ENCODE measurements around the gene ZNF566. TPM values are rescaled to one million over a fixed set of nuclear protein-coding genes. Genes with fewer than 3 reads are reported as not detected.

ZNF566 gene
- total and polyA plus RNA-seq, 2 donors (not counting 1 experiment from before 2014, with no cell fraction given), result 9.1 to 26.6 TPM

- Histone ChIP-seq H3K36me3 (replicated peaks in 1 of 2; ENCODE audit: control extremely low read depth in 1 of 2, control insufficient read depth in 1 of 2, extremely low read depth in 1 of 2, insufficient read depth in 2 of 2, low read length in 1 of 2) (peaks cover 2 to 17% of the 10 kb centered on the region in 2 experiments), H3K4me2 (replicated peaks; ENCODE audit: low read depth, low read length, poor library complexity, severe bottlenecking) (peak overlapping the region; percentile 87), H4K20me1 (ENCODE audit: control insufficient read depth, insufficient read depth, low read length, poor library complexity, severe bottlenecking) (no peaks in the 10 kb centered on the region), H3K79me2 (ENCODE audit: control insufficient read depth, insufficient read depth, low read length) (peaks cover 57% of the 10 kb centered on the region), H3K4me3 (ENCODE audit: control extremely low read depth in 1 of 5, extremely low read depth in 1 of 5, insufficient read depth in 1 of 5, low read depth in 2 of 5, low read length in 4 of 5) (no peak overlapping the region), H3K27me3 (replicated peaks in 1 of 4; ENCODE audit: control extremely low read depth in 1 of 4, control insufficient read depth in 3 of 4, insufficient read depth in 4 of 4, low read length in 3 of 4) (no peaks in the 10 kb centered on the region), H2AFZ (ENCODE audit: insufficient read depth, low read depth, low read length, poor library complexity, severe bottlenecking) (no peak overlapping the region), H3K4me1 (ENCODE audit: control insufficient read depth in 2 of 2, insufficient read depth in 2 of 2, low read length in 2 of 2) (peaks cover 16 to 19% of the 10 kb centered on the region in 2 donors), H3K27ac (ENCODE audit: low read length in 2 of 2) (no peak overlapping the region), H3K9ac (ENCODE audit: low read length) (no peak overlapping the region), H3K9me3 (ENCODE audit: control extremely low read depth in 1 of 3, control insufficient read depth in 2 of 3, insufficient read depth in 1 of 3, low read length in 2 of 3) (peaks cover 9 to 37% (median 18%) of the 10 kb centered on the region in 3 donors)
- H3K27me3 Mint-ChIP-seq, result no peaks in the 10 kb centered on the region
- POLR2A ChIA-PET, result no interaction called here
- CTCF ChIA-PET, result no interaction called here
- peak overlapping the region; percentile 0 for H3K27ac Mint-ChIP-seq
- no peak for DNase-seq
- peaks cover 12% of the 10 kb centered on the region for H3K9me3 Mint-ChIP-seq (ENCODE audit: insufficient read depth)
- H3K4me1 Mint-ChIP-seq, result peaks cover 22% of the 10 kb centered on the region
- TF ChIP-seq EZH2 (IDR thresholded peaks at IDR 0.05; ENCODE audit: borderline replicate concordance, insufficient read depth, low read depth, low read length, poor library complexity, severe bottlenecking) (no peak), CTCF (IDR thresholded peaks at IDR 0.05) (no peak)
- ATAC-seq (ENCODE audit: low read depth), result no peak
- intact Hi-C loops (cut with micrococcal nuclease), result loop anchor here (10.0 kb wide), 1 partner anchor 138 kb away; the partner anchor contains the start of gene ZNF461
- no CpG with 5 or more reads among the region's 5 CpGs for WGBS (ENCODE audit: insufficient coverage)
- H3K4me3 Mint-ChIP-seq, result peak overlapping the region; percentile 63
These were observed 37.2 kb upstream of the ZNF566 start for GRCh38 chr19:36526581-36526980.

GRCh38 chr19:36524617-36525016, 35.3 kb upstream of the ZNF566 start:
- Histone ChIP-seq H4K20me1 (ENCODE audit: control insufficient read depth, insufficient read depth, low read length, poor library complexity, severe bottlenecking) (no peaks in the 10 kb centered on the region), H3K79me2 (ENCODE audit: control insufficient read depth, insufficient read depth, low read length) (peaks cover 73% of the 10 kb centered on the region), H3K4me1 (ENCODE audit: control insufficient read depth in 2 of 2, insufficient read depth in 2 of 2, low read length in 2 of 2) (peaks cover 16 to 19% of the 10 kb centered on the region in 2 donors), H2AFZ (ENCODE audit: insufficient read depth, low read depth, low read length, poor library complexity, severe bottlenecking) (no peak overlapping the region), H3K9me3 (ENCODE audit: control extremely low read depth in 1 of 3, control insufficient read depth in 2 of 3, insufficient read depth in 1 of 3, low read length in 2 of 3) (peaks cover 9 to 45% (median 26%) of the 10 kb centered on the region in 3 donors), H3K27me3 (replicated peaks in 1 of 4; ENCODE audit: control extremely low read depth in 1 of 4, control insufficient read depth in 3 of 4, insufficient read depth in 4 of 4, low read length in 3 of 4) (no peaks in the 10 kb centered on the region), H3K27ac (ENCODE audit: low read length in 2 of 2) (no peak overlapping the region), H3K4me2 (replicated peaks; ENCODE audit: low read depth, low read length, poor library complexity, severe bottlenecking) (no peak overlapping the region), H3K4me3 (ENCODE audit: control extremely low read depth in 1 of 5, extremely low read depth in 1 of 5, insufficient read depth in 1 of 5, low read depth in 2 of 5, low read length in 4 of 5) (no peak overlapping the region), H3K36me3 (replicated peaks in 1 of 2; ENCODE audit: control extremely low read depth in 1 of 2, control insufficient read depth in 1 of 2, extremely low read depth in 1 of 2, insufficient read depth in 2 of 2, low read length in 1 of 2) (peaks cover 4 to 21% of the 10 kb centered on the region in 2 experiments), H3K9ac (ENCODE audit: low read length) (no peak overlapping the region)
- ChIA-PET CTCF (no interaction called here), POLR2A (no interaction called here)
- Mint-ChIP-seq H3K4me1 (peaks cover 22% of the 10 kb centered on the region), H3K27me3 (no peaks in the 10 kb centered on the region), H3K27ac (no peak overlapping the region), H3K9me3 (ENCODE audit: insufficient read depth) (peaks cover 14% of the 10 kb centered on the region), H3K4me3 (no peak overlapping the region)
- TF ChIP-seq CTCF (IDR thresholded peaks at IDR 0.05) (no peak), EZH2 (IDR thresholded peaks at IDR 0.05; ENCODE audit: borderline replicate concordance, insufficient read depth, low read depth, low read length, poor library complexity, severe bottlenecking) (no peak)
- DNase-seq (no peak), ATAC-seq (ENCODE audit: low read depth) (no peak)
- WGBS (ENCODE audit: insufficient coverage), result 100% methylated on average over 4 of the region's 4 CpGs
- intact Hi-C loops (cut with micrococcal nuclease), result loop anchor here (10.0 kb wide), 1 partner anchor 140 kb away; the partner anchor contains the start of gene ZNF461
